BJ (cell line): ENCODE results near the gene EGF. TPM values are rescaled to one million over a fixed set of nuclear protein-coding genes. Genes with fewer than 3 reads are reported as not detected.
"Not testable (repeated sequence)": the region's sequence is repeated elsewhere in the genome, so short reads cannot be mapped to it uniquely, and the experiment has no call there.

Experiments used
- CTCF ChIA-PET: fragments of 350-600 bp; formaldehyde crosslinking; extraction: SDS; loops from one replicate; lab custom pipeline; 2021; ENCODE audit warnings: antibody characterized with exemption, inconsistent platforms; lab: Yijun Ruan, JAX
- POLR2A ChIA-PET: fragments of 300-600 bp; sonication (Branson Sonifier 250); formaldehyde crosslinking; extraction: SDS; loops from one replicate; lab custom pipeline; 2021; ENCODE audit warnings: antibody characterized with exemption; lab: Charles Lee
- DNase-seq: peaks from one replicate; pipeline ENCODE4 v3.0.0-alpha.2; 2011; ENCODE audit warnings: low read depth
- H3K27me3 ChIP-seq: 2 replicates; pipeline ENCODE4 v1.6.0; 2011; ENCODE audit warnings: low read length; ENCODE audit not compliant: control insufficient read depth, insufficient read depth
- H3K36me3 ChIP-seq: 2 replicates; pipeline ENCODE4 v1.5.1; 2011; ENCODE audit warnings: low read length; ENCODE audit not compliant: control insufficient read depth, insufficient read depth
- H3K4me3 ChIP-seq: 2 replicates; pipeline ENCODE4 v1.5.1; 2011; ENCODE audit warnings: low read depth, mild to moderate bottlenecking, control low read depth, low read length
- CTCF ChIP-seq: IDR thresholded peaks from 2 replicates; pipeline ENCODE4 v1.5.1; 2011; ENCODE audit warnings: low read depth, mild to moderate bottlenecking, control low read depth, inconsistent platforms, low read length, moderate library complexity; ENCODE audit not compliant: insufficient read depth
- polyA plus RNA-seq: library from polyadenylated mRNA; depleted of rRNA; stranded (reverse); fragments of >200 nt; gene quantifications from 2 replicates; pipeline ENCODE4 v1.2.3, GENCODE V29; 2011

The EGF gene
- polyA plus RNA-seq, 1 experiment = 3.2 TPM

DNA sequence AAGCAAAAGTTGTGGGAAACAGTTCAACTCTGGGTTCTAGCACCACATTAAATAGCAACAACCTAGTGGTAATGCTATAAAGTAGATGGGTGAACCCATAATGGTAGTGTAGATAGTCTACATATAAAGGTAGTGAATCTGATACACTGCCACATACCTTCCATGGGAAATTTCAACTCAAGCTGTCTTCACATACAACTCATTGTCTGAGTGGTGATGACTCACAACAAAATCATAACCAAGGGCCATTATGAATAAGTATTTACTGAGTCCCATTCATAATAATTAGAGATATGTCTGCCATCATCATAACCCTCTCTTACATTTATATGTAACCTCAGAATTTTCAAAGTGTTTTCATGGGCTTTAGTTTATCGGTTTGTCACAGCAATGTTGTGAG is 34.8 kb downstream of the EGF start:
- ChIA-PET POLR2A (no interaction called here), CTCF (no interaction called here)
- H3K4me3 ChIP-seq = no peak overlapping the region
- no peaks in the 10 kb centered on the region for H3K36me3 ChIP-seq
- no peak for TF ChIP-seq CTCF
- H3K27me3 ChIP-seq = no peaks in the 10 kb centered on the region
- no peak for DNase-seq

DNA sequence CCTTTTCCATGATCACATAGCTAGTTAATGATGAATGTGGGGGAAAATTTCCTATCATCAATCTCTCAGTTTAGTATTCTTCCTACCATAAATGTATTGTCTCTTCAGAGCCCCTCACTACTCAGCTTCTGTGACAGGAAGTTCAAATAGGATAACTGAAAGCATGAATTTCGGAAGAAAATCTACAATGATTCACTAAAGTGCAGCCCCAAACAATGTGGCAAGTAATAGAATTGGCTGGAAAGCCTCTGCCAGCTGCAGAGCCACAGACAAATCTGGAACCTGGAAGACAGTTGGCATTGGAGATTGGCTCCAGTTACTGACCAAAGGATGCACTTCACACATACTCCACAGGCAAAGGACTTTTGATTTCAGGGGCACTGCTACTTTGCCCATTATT is 35.2 kb downstream of the EGF start:
- DNase-seq = no peak
- CTCF ChIA-PET = no interaction called here

GRCh38 chr4:109949099-109949718 is 36.5 kb downstream of the EGF start:
- DNase-seq, POLR2A ChIA-PET, H3K27me3 ChIP-seq, H3K36me3 ChIP-seq, H3K4me3 ChIP-seq: not testable (repeated sequence)
- CTCF ChIA-PET = interaction anchor here (0.6 kb wide), 1 partner anchor 575 kb away, joined by 3 read pairs; no protein-coding TSS in a partner anchor

More for the DNA sequence above, 35.2 kb downstream of the EGF start:
- TF ChIP-seq CTCF = no peak
- H3K36me3 ChIP-seq = no peaks in the 10 kb centered on the region
- no peak overlapping the region for H3K4me3 ChIP-seq
- POLR2A ChIA-PET = no interaction called here
- no peaks in the 10 kb centered on the region for H3K27me3 ChIP-seq

DNA sequence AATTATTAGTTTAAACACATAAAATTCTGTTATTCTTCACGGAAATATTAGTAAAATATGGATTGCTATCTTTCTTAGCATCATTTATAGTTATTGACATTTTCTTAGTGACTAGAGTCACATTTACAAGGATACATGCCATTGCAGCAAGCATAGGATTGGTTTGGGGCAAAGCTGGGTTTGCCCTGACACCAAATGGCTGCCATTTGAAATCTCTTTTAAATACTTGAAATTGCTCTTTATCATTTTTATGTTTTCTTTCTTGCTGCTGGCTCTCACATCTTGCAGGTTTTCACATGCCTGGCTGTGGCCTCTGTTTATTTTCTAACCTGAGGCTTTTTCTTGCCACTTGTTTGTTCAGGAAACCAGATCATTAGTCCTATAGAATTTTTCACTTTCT is 39.9 kb downstream of the EGF start:
- Histone ChIP-seq H3K36me3 (no peaks in the 10 kb centered on the region), H3K27me3 (no peaks in the 10 kb centered on the region), H3K4me3 (no peak overlapping the region)
- ChIA-PET POLR2A (no interaction called here), CTCF (no interaction called here)
- TF ChIP-seq CTCF = no peak
- no peak for DNase-seq

- ChIA-PET CTCF (no interaction called here), POLR2A (no interaction called here)
- DNase-seq = no peak
- no peak for TF ChIP-seq CTCF
- no peaks in the 10 kb centered on the region for H3K27me3 ChIP-seq
- no peaks in the 10 kb centered on the region for H3K36me3 ChIP-seq
- H3K4me3 ChIP-seq = no peak overlapping the region
Observed at GRCh38 chr4:109953556-109953955, 40.9 kb downstream of the EGF start.

- TF ChIP-seq CTCF = no peak
- DNase-seq = no peak
- Histone ChIP-seq H3K4me3 (no peak overlapping the region), H3K36me3 (no peaks in the 10 kb centered on the region), H3K27me3 (no peaks in the 10 kb centered on the region; the same call in 1 of the 2 replicates)
- CTCF ChIA-PET = interaction anchor here (1.1 kb wide), 1 partner anchor 23 kb away, joined by 4 read pairs; no protein-coding TSS in a partner anchor
- POLR2A ChIA-PET = no interaction called here
Observed at GRCh38 chr4:109955146-109955545, 42.5 kb downstream of the EGF start.
